Femur (tissue), 1 donor: Measurements from ENCODE around the gene UBTD2.

Experiments
- DNase-seq: peaks from one replicate; pipeline ENCODE4 v3.0.0-alpha.2; 2017

The UBTD2 gene

DNA sequence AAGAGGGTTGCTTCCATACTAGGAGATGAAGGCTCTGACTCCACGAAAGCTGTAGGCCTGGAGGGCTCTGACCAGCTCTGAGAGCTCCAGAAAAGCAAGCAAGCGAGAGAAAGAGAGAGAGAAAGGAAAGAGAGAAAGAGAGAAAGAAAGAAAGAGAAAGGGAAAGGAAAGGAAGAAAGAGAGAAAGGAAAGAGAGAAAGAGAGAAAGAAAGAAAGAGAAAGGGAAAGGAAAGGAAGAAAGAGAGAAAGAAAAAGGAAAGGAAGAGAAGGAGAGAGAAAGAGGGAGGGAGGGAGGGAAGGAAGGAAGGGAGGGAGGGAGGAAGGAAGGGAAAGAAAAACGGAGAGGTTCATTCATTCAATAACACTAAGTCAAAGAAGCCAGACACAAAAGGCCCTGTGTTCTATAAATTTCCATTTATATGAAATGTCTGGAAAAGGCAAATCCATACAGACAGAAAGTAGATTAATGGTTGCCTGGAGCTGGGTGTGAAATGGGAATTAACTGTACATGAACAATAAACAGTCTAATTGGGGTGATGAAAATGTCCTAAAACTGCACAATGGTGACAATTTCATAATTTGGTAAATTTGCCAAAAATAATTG lies 93.8 kb downstream of the UBTD2 start:
- no peak for DNase-seq

DNA sequence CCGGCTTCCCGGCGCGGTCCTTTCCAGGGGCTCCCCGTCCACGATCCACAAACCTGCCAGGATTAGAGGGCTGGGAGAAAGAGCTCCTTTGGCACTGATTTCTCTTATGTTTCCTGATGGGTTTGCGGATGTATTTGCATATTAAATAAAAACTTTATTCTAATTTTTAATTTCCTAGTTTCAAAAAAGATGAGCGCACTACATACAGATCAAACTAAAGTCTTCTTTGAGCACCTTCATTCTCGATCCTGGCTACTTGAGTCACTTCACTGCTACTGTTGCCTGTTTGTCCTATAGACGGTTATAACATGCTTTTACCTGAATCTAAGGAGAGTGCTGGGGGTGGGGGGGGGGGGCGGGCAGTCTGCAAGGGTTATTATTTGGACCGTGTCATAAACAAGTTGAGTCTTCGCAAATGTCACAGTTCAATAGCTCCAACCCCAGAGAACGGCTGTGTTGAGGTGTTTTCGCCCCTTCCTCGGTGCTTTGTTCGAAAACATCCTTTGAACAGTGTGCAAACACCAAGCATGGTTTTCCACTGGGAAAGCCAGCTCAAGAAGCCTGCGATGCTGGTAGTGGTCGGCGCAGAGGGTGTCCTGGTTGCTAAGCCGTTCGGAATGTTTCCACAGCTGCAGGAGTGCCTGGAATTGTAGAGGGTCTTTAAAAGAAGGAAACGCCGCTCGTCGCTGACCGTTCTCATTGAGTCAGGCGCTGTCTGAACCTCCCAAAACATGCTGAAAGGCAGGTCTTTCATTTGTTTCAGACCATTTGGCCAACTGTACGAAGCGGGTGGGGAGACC lies 94.5 kb downstream of the UBTD2 start:
- DNase-seq, result peak; percentile 37

DNA sequence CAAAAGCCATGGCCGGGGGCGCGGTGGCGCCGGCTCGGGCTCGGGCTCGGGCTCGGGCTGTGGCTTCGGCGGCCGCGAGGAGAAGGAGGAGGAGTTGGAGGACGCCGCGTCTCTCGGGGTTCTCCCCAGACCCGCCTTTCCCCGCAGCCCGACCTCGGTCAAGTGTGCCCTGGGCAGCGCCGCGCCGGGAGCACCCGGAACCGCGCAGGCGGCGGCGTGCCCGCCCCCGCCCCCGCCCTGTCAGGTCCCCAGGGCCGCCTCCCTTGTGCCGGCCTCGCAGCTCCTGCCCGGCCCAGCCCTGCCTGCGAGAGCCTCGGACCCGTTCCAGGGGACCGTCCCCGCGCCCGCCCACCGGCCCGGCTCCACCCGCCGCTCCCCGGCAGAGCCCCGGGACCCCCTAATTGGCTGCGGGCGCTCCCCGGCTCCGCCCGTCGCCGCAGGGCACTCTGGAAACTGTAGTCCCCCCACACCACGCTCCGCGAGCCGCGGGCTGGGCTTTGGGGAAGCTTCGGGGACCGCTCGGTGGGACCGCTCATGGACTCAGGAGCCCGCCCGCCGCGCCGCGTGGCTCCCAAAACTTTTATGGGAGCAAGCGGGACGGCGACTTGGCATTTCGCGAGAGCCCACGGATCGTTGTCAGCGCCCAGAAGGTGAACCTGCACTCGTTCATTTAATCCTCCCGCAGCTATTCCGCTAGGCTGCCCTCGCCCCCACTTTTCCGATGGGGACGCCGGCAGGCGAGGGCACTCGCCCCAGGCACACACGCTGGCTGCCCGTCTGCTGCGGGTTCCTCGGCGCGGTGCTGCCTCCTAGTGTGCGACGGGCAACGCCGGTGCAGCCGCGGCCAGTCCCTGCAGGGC lies 95.3 kb downstream of the UBTD2 start, which contains the start of gene STK10:
STK10 (minus strand) TSS at position 192 of the 860 bp plus-strand sequence; CDS start at position 10, 182 bp downstream.
- DNase-seq, result peak; percentile 96

DNA sequence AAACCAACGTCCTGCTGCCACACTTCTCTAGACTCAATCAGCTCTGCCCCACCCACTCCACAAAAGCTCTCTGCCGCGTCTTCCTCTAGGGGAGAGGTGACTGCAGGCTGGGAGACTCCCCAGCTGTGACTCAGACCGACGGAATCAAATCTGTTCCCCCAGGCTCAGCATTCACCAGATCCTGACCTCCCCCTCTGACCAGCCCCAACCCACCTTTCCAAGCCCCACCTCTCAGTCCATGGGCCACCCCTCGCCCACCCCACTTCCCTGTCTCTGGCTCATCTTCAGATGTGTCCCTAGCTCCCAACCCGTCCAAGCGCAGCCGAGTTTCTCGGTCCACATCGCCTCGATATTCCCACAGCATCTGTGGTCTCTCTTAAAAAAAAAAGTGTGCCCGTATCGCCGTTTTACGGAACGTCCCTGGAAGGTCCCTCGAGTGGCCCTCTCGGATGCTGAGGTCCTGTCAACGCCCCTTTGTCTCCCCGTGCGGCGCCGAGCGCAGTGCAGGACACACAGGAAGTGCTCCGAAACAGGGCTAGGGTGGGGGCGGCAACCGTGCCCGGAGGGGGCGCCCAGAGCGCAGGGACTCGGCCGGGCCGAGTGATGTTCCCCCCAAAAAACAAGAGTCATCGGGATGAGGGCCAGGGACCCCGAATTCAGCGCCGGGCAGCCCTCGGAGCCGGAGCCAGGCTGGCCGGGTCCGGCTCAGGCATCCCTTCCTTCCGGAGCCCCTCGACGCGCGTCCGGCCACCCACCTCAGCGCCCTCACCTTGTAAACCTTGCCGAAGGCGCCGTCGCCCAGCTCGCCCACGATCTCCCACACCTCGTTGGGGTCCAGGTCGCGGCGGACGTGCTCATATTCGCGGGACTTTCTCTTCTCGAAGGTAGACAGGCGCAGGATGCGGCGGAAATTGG lies 96.2 kb downstream of the UBTD2 start:
- peak; percentile 67 for DNase-seq

DNA sequence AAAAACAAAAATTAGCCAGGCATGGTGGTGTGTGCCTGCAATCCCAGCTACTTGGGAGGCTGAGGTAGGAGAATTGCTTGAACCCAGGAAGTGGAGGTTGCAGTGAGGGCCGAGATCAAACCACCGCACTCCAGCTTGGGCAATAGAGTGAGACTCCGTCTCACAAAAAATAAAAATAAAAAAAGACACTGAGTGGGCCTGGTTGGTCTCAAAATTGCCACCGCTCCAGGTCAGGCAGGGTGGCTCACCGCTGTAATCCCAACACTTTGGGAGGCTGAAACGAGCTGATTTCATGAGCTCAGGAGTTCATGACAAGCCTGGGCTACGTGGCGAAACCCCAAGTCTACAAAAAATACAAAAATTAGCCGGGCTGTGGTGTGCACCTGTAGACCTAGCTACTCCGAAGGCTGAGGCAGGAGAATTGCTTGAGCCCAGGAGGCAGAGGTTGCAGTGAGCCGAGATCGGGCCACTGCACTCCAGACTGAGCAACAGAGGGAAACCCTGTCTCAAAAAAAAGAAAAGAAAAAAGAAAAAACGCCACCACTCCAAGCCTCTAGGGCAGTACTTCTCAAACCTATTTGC lies 97.4 kb downstream of the UBTD2 start:
- no peak for DNase-seq

DNA sequence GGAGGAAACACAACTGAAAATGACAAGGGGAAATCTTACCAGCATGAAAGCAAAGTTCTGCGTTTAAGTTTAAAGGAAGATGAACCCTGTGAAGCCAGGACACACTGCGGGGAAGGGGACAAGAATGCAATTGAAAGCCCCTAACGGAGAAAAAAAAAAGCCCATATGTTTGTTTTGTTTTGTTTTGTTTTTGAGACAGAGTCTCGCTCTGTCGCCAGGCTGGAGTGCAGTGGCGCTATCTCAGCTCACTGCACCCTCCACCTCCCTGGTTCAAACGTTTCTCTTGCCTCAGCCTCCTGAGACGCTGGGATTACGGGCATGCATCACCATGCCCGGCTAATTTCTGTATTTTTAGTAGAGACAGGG lies 98.5 kb downstream of the UBTD2 start:
- no peak for DNase-seq

DNA sequence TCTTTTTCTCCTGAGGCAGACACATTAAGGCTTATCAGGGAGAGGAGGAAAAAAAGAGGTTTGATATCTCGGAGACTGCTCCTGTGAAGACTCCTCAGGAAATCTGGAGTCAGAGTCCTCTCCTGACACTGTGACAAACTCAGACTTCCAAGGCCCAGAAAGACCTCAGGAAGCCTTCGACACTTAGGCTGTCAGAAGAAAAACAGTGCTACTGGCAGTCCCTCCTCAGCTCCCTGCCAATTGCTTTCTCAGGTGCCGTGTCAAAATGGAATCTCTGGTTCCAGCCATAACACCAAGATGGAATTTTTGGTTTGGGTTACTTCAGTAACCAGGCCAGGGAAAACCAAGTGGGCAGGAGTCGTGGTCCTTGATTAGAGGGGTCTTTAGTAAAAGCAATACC lies 99.7 kb downstream of the UBTD2 start:
- no peak for DNase-seq

DNA sequence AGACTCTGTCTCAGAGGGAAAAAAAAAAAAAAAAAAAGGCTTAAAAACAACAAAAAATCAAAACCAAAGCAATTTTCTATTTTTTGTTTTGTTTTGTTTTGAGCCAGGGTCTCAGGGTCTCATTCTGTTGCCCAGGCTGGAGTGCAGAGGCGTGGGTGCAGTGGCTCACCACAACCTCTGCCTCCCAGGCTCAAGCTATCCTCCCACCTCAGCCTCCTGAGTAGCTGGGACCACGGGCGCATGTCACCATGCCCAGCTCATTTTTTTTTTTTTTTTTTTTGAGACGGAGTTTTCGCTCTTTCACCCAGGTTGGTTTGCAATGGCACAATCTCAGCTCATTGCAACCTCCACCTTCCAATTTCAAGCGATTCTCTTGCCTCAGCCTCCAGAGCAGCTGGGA lies 101.3 kb downstream of the UBTD2 start:
- DNase-seq, result no peak

DNA sequence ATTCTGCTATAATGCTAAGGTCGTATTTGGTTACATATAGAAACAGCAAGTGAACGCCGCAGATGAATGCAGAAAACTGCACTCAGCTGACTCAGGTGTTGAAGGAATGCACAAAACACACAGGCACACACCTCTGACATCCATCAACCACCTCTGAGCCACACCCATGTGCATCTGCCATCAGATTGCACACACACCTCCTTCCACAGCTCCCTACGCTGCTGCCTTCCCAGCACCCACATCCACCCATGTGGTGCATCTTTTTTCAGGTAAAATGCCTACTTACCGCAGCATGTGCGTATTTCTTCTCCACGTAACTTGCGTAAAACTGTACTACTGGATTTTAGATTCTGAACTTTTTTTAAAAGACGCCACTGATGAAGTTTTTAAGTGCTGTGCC lies 102.6 kb downstream of the UBTD2 start:
- no peak for DNase-seq

DNA sequence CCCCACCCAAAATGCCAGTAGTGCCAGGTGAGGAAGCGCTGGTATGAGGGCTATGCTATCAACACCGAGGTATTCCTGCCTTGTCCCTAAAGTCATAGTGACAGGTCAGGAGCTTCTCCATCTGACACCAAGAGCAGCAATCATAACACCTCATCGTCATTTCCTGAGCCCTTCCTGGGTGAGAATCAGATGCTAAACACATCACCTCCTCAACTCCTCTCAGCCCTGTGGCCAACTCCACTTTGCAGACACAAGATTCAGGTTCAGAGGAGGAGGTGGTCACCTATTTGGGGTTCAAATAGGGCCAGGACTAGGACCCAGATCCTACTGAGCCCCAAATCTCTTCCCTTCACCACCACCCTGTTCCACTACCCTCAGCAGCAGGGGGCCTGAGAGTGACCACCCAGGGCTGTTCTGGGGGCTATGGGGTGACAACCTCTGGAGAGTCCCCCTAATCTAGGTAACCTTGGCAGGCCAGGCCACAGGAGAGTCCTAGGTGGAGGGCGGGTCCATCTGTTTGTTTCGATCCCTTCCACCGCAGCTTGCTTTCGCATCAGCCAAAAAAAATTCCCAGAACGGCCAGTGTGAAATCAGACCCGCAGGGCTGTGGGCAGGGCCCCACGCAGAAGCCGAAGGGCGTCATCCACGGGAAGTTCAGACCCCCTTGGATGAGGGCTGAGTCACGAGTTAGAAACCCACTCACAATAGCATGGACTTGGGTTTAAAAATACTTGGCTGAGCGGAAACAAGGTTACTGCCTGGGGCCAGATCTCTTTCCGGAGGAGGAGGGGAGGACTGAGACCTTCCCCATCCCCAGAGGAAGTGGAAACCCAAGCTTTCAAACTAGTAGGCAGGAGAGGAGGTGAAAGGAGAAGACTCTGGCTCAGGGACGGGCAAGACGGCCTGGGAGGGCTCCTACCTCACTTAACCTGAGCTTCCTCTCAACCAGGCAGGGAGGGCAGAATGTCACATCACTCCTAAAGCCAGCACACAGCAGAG lies 104.3 kb downstream of the UBTD2 start:
- peak; percentile 65 for DNase-seq

DNA sequence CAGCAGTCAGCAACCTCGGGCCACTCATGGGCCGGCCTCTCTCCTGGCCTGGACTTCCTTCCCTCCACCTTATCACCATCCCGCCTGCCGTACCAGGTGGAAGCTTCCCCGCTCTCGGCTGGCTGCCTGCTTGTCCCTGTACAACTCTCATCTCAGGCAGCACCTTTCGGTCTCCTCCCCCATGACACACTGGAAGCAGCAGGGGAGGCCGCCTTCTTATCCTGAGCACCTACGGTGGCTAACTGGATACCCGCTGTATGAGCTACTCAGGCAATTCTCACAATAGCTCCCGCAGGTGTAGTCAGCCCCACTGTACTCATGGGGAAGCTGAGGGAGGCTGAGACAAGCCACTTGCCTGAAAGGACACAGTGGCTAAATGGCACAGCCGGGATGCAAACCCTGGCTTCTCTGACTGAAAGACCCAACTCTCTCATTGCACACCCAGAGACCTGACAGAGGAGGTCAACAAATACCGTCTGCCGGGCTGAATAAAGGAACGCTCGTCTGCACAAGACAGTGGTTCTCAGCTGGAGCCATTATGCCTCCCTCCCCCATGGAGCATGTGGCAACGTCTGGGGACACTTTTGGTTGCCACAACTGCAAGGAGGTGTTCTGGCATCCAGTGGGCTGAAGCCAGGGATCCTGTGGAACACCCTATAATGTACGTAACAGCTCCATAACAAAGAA lies 105.1 kb downstream of the UBTD2 start:
- no peak for DNase-seq

DNA sequence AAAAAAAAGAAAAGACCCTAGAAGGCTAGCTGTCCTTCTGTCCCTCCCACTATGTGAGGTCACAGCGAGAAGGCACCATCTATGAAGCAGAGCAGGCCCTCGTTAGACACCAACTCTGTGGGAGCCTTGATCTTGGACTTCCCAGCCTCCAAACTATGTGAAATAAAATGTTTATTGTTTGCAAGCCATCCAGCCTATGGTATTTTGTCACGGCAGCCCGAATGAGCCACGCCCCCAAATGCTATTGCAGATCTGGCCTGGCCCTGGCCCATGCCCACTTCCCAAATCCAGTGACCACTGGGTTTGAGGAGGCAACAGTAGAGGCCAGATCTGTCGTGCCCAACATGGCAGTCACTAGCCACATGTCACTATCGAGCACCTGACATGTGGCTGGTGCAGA lies 106.4 kb downstream of the UBTD2 start:
- no peak for DNase-seq

DNA sequence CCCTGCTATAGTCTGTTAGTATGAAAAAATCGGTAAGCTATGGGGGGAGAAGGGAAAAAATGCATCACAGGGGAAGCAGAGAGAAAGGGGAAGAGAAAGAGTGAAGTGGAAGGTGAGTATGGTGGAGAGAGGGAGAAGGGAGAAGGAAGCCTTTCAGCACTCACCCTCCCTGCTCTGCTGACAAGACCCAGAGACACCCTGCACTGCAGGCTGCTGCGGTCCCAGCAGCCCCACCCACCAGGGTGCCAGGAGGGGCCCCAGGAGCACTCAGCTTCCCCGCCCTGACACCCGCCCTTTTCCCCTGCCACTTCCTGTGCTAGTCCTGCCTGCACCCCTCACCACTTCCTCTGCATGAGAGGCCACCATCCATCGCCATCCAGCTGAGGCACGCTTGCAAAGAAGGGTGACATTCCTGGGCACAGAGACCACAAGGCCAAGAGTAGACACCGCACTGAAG lies 108.3 kb downstream of the UBTD2 start:
- DNase-seq, result peak; percentile 79

DNA sequence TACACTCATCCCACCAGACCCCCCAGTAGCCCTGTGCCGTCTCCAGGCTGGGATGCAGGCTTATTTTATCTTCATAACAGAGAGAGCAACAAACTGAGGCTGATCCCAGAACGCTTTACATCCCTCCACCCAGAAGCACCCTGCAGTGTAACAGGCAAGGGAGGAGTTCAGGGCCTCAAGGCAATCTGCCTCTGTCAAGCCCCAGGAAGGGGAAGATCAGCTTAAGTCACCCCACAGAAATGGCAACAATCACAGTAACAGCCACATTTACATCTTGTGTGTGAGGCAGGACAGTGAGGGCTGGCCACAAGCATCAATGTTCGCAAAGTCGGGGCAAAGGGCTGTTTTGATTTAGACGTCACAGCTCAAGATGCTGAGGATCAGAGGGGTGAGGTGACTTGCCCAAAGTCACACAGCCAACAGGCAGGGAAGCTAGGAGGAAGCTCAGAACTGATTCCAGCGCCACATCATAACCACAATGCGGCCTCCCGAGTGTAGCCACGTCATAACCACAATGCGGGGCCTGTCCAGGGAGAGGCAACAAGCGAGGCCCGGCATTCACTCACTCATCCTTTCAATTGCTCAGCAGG lies 109.9 kb downstream of the UBTD2 start:
- DNase-seq, result no peak

DNA sequence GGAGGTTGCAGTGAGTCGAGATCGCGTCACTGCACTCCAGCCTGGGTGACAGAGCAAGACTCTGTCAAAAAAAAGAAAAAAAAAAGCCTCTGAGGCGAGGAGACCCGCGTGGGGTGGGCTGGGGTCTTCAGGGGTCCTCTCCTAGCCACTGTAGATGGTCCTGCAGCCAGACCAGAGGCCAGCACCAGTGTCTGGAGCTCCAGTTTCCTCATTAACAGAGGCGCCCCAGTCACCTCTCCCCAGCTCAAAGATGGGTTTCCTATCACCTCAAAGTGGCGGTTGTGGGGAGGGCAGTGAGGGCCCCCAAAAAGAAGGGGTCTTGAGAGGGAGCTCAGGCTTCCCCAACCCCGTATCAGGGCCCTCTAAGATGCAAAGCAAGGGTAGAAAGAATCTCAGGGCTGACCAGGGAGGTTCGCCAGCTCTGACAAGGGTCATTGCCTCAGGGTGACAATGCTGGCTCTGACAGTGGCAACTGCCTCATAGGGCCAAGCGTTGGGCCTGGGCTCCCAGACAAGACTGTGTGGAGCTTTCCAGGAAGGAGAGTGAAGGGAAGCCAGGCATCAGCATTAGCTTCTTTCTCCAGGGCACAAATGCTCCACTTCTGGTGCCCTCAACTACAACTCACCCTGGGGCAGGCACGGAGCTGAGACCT lies 110.5 kb downstream of the UBTD2 start:
- DNase-seq, result no peak

DNA sequence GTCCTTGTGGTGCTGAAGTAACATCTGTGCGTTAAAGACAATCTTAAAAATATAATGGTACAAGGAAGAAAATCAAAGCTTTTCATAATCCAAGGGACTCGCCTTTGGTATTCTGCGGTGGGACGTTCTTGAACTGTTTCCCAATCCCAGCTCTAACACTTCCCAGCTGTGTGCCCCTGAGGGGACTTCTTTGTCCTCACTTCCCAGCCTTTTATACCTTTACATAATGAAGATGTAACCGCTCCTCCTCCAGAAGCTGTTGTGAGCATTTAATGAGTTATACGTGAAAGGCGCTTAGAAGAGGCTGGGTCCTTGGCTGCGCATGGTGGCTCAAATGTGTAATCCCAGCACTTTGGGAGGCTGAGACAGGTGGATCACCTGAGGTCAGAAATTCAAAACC lies 112.4 kb downstream of the UBTD2 start:
- no peak for DNase-seq

DNA sequence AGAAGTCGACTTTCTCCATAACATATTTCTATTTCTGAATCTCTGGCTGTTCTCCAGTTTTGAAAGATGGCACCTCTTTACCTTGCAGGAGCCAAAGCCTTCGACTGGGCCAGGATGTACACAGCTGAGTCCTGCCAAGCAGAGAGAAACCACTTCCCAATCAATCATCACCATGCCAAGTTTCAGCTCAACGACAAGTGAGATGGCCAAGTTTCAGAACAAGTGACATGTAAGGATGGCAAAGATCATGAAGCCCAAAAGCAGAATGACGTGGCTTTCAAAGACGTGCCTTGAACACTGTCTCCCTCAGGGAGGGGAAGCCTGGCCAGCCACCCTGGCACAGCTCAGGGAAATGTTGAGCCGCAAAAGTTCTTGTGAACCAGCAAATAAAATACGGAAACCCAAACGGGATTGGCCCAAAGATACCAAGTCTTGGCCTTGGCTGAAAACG lies 113.3 kb downstream of the UBTD2 start:
- peak; percentile 53 for DNase-seq

DNA sequence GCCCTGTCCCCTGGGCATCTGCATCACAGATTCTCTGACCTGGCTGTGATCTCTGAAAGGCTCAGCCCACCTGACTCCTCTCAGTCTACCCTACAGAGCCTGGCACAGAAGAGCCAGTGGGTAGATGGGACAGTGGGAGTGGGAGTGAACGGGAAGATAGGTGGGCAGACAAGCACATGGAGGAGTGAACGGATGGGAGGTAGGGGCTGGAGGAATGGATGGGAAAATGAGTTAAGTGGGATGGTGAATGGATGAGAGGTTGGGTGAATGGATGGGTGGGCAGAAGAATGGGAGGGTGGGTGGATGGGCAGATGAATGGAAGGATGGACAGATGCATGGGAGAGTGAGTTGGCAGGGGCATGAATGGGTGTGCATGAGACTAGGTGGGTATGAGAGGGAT lies 114.3 kb downstream of the UBTD2 start:
- no peak for DNase-seq

DNA sequence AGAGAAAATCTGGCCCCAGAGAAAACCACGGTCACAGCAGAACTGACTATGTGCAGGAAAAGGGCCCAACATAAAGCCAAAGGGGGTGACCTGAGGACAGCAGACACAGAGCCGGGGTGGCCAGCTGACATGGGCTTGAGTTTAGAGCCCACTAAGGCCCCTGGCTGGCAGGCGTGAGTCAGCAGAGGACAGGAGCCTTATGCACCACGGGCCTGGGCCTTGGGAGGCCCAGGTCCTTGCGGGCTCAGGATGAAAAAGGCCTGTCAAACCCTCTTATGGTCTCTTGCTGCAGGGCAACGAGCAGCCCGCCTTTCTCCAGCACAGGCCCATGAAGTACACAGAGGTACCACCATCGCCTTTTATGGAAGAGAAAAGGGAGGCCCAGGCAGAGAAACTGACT lies 115.3 kb downstream of the UBTD2 start:
- DNase-seq, result no peak
